OCI-LY7 (cell line): ENCODE data around the gene CCDC33. TPM values are rescaled to one million over a fixed set of nuclear protein-coding genes. Genes with fewer than 3 reads are reported as not detected.
A peak's percentile ranks its signal among the peaks of the same experiment; 100 is the strongest.

Experiments used
- Bru-seq: library from RNA; stranded (reverse); fragments of 400-500 nt; gene quantifications from one replicate; lab custom pipeline; 2021; lab: Mats Ljungman, UMichigan
- BruChase-seq, 2 experiments: library from RNA; stranded (reverse); fragments of 400-500 nt; gene quantifications; one replicate each; lab custom pipeline; 2021; lab: Mats Ljungman, UMichigan
- BruUV-seq: library from RNA; stranded (reverse); fragments of 400-500 nt; replicated peaks from 2 replicates; lab custom pipeline; 2021; lab: Mats Ljungman, UMichigan
- CTCF ChIA-PET: fragments of 300-600 bp; sonication (Branson Sonifier 250); formaldehyde crosslinking; loops from one replicate; lab custom pipeline; 2022; ENCODE audit warnings: antibody characterized with exemption; ENCODE audit not compliant: unreplicated experiment; lab: Charles Lee
- POLR2A ChIA-PET: fragments of 300-600 bp; sonication (Branson Sonifier 250); formaldehyde crosslinking; loops from one replicate; lab custom pipeline; 2022; ENCODE audit warnings: antibody characterized with exemption; lab: Charles Lee
- DNase-seq: peaks from one replicate; pipeline ENCODE4 v3.0.0-alpha.2; 2015; ENCODE audit warnings: low spot score
- H2AFZ ChIP-seq: fragments of 200-600 bp; sonication (generic), shearing (Covaris generic); 2 replicates; pipeline ENCODE4 v1.6.1; 2014; ENCODE audit warnings: mild to moderate bottlenecking, antibody characterized with exemption, low read length, moderate library complexity
- H3K27ac ChIP-seq: fragments of 200-600 bp; sonication (generic); 2 replicates; pipeline ENCODE4 v1.5.1; 2014; ENCODE audit warnings: mixed run types, low read depth, mild to moderate bottlenecking, moderate library complexity, low read length, inconsistent platforms; ENCODE audit not compliant: poor library complexity, severe bottlenecking
- H3K36me3 ChIP-seq: fragments of 200-600 bp; sonication (generic); 2 replicates; pipeline ENCODE4 v1.6.1; 2014; ENCODE audit warnings: mild to moderate bottlenecking, antibody characterized with exemption, low read length, moderate library complexity, mixed read lengths; ENCODE audit not compliant: insufficient read depth
- H3K4me1 ChIP-seq: fragments of 200-600 bp; sonication (generic); 2 replicates; pipeline ENCODE4 v1.5.1; 2014; ENCODE audit warnings: mild to moderate bottlenecking, low read length; ENCODE audit not compliant: insufficient read depth, poor library complexity, severe bottlenecking
- H3K4me2 ChIP-seq: fragments of 200-600 bp; sonication (generic); 2 replicates; pipeline ENCODE4 v1.6.1; 2014; ENCODE audit warnings: mild to moderate bottlenecking, low read length
- H3K4me3 ChIP-seq: fragments of 200-600 bp; sonication (generic); 2 replicates; pipeline ENCODE4 v1.5.1; 2014; ENCODE audit warnings: mild to moderate bottlenecking, low read depth, low read length; ENCODE audit not compliant: poor library complexity, severe bottlenecking
- H3K79me2 ChIP-seq: fragments of 200-600 bp; sonication (generic); 2 replicates; pipeline ENCODE4 v1.6.1; 2016; ENCODE audit warnings: low read depth, mild to moderate bottlenecking, low read length, moderate library complexity, mixed read lengths; ENCODE audit not compliant: insufficient read depth
- H3K9me2 ChIP-seq: fragments of 200-600 bp; sonication (generic); 2 replicates; pipeline ENCODE4 v1.6.1; 2016; ENCODE audit warnings: mild to moderate bottlenecking, low read length, mixed read lengths; ENCODE audit not compliant: insufficient read depth
- H3K9me3 ChIP-seq: fragments of 200-600 bp; sonication (generic); 2 replicates; pipeline ENCODE4 v1.6.1; 2014; ENCODE audit warnings: mild to moderate bottlenecking, mixed run types, low read length, mixed read lengths
- H4K20me1 ChIP-seq: fragments of 200-600 bp; sonication (generic); 2 replicates; pipeline ENCODE4 v1.6.1; 2014; ENCODE audit warnings: mild to moderate bottlenecking, antibody characterized with exemption, low read length, moderate library complexity, mixed read lengths; ENCODE audit not compliant: insufficient read depth
- CTCF ChIP-seq: fragments of 200-600 bp; sonication (generic); conservative IDR thresholded peaks from 2 replicates; pipeline ENCODE4 v1.5.1; 2014; ENCODE audit warnings: mild to moderate bottlenecking, antibody characterized with exemption, low read length, moderate library complexity, mixed read lengths
- EZH2phosphoT487 ChIP-seq: fragments of 200-600 bp; sonication (generic); IDR thresholded peaks from 2 replicates; pipeline ENCODE4 v1.6.1; 2018; ENCODE audit warnings: low read depth, borderline replicate concordance, mild to moderate bottlenecking, mixed run types, antibody characterized with exemption, low read length, moderate library complexity, mixed read lengths
- intact Hi-C: fragments of 100-400 bp; cut with micrococcal nuclease; formaldehyde crosslinking; loops from one replicate; pipeline ENCODE4 v1.10.0; 2022; ENCODE audit not compliant: unreplicated experiment
- long read RNA-seq: library from polyadenylated mRNA; stranded (forward); transcript quantifications from one replicate; pipeline ENCODE4 v2.0.0, GENCODE V29; 2022
- total RNA-seq, 2 experiments: library from RNA; depleted of rRNA in 1 of 2; stranded (reverse); fragments of >200 nt in 1 of 2; shearing (Covaris generic) in 1 of 2; gene quantifications; 2 replicates each; pipeline ENCODE4 v1.2.3, GENCODE V29; 2014 to 2022

The CCDC33 gene
- not detected in 2 replicates for total RNA-seq (2014; rRNA removed; shearing (Covaris generic))
- total RNA-seq (2022), result not detected in 2 replicates
- Bru-seq, nascent RNA, result not detected
- BruChase-seq, experiment 1, labeled RNA remaining after a 6-hour chase, result not detected
- BruChase-seq, experiment 2, labeled RNA remaining after a 2-hour chase, result not detected
- long read RNA-seq, result 0 reads

- POLR2A ChIA-PET, result no interaction called here
- DNase-seq, result peak; percentile 3
- BruUV-seq, result no TSS peak
These were observed at the start of gene CCDC33 for GRCh38 chr15:74235962-74236361. Gene CCDC33 (plus strand): TSS chr15:74236326. CDS start chr15:74236720, 394 bp downstream.

GRCh38 chr15:74188216-74188615 is 47.9 kb upstream of the CCDC33 start:
- H3K9me2 ChIP-seq, result no peaks in the 10 kb centered on the region
- H3K79me2 ChIP-seq, result no peaks in the 10 kb centered on the region
- no peaks in the 10 kb centered on the region for H4K20me1 ChIP-seq
- no peak for TF ChIP-seq EZH2phosphoT487
- no peak for TF ChIP-seq CTCF
- no peaks in the 10 kb centered on the region for H3K4me1 ChIP-seq
- H3K4me2 ChIP-seq, result no peak overlapping the region
- ChIA-PET POLR2A (no interaction called here), CTCF (no interaction called here)
- no TSS peak for BruUV-seq
- no peak overlapping the region for H3K4me3 ChIP-seq
- H3K27ac ChIP-seq, result no peak overlapping the region
- no peaks in the 10 kb centered on the region for H3K9me3 ChIP-seq
- H2AFZ ChIP-seq, result no peak overlapping the region
- H3K36me3 ChIP-seq, result no peaks in the 10 kb centered on the region
- intact Hi-C loops, result no loop called here
- DNase-seq, result no peak

More at GRCh38 chr15:74235962-74236361, at the start of gene CCDC33:
- H3K9me2 ChIP-seq, result no peaks in the 10 kb centered on the region
- intact Hi-C loops, result no loop called here
- no peaks in the 10 kb centered on the region for H3K36me3 ChIP-seq
- H3K79me2 ChIP-seq, result no peaks in the 10 kb centered on the region
- no peak within 1 kb of the TSS for H3K27ac ChIP-seq
- H3K9me3 ChIP-seq, result no peaks in the 10 kb centered on the region
- H4K20me1 ChIP-seq, result no peaks in the 10 kb centered on the region
- H2AFZ ChIP-seq, result no peak within 1 kb of the TSS
- no peak within 1 kb of the TSS for H3K4me2 ChIP-seq
- no peaks in the 10 kb centered on the region for H3K4me1 ChIP-seq
- H3K4me3 ChIP-seq, result no peak within 1 kb of the TSS
- CTCF ChIA-PET, result no interaction called here
- TF ChIP-seq CTCF (no peak), EZH2phosphoT487 (no peak)

GRCh38 chr15:74191798-74192197 is 44.3 kb upstream of the CCDC33 start:
- H3K9me2 ChIP-seq, result no peaks in the 10 kb centered on the region
- H4K20me1 ChIP-seq, result no peaks in the 10 kb centered on the region
- ChIA-PET CTCF (no interaction called here), POLR2A (no interaction called here)
- H2AFZ ChIP-seq, result no peak overlapping the region
- no peak overlapping the region for H3K4me2 ChIP-seq
- H3K79me2 ChIP-seq, result no peaks in the 10 kb centered on the region
- no peaks in the 10 kb centered on the region for H3K36me3 ChIP-seq
- BruUV-seq, result no TSS peak
- intact Hi-C loops, result no loop called here
- no peaks in the 10 kb centered on the region for H3K4me1 ChIP-seq
- no peak overlapping the region for H3K4me3 ChIP-seq
- DNase-seq, result no peak
- no peak for TF ChIP-seq CTCF
- no peak for TF ChIP-seq EZH2phosphoT487
- no peak overlapping the region for H3K27ac ChIP-seq
- no peaks in the 10 kb centered on the region for H3K9me3 ChIP-seq
